Measurements from ENCODE around the gene POLR3K. TPM values are rescaled to one million over a fixed set of nuclear protein-coding genes. Genes with fewer than 3 reads are reported as not detected.
"Not testable (repeated sequence)": the region's sequence is repeated elsewhere in the genome, so short reads cannot be mapped to it uniquely, and the experiment has no call there.

Gene POLR3K
- total RNA-seq, 1 donor from 2014 or later = 7.3 TPM

- Mint-ChIP-seq H3K4me1 (ENCODE audit: low read depth) (no peaks in the 10 kb centered on the region), H3K9me3 (ENCODE audit: low read depth) (no peaks in the 10 kb centered on the region), H3K27ac (ENCODE audit: unreplicated experiment) (no peak overlapping the region), H3K4me3 (ENCODE audit: unreplicated experiment) (no peak overlapping the region), H3K36me3 (ENCODE audit: low read depth) (no peaks in the 10 kb centered on the region), H3K27me3 (ENCODE audit: low read depth) (no peaks in the 10 kb centered on the region)
- TF ChIP-seq CTCF (IDR thresholded peaks at IDR 0.05) = no peak
- no peak for DNase-seq (ENCODE audit: low spot score)
Observed at GRCh38 chr16:33877-34647, 19.3 kb downstream of the POLR3K start.

GRCh38 chr16:33154-33876 is 20.1 kb downstream of the POLR3K start:
- H3K27me3 Mint-ChIP-seq (ENCODE audit: low read depth); H3K9me3 Mint-ChIP-seq (ENCODE audit: low read depth); H3K4me1 Mint-ChIP-seq (ENCODE audit: low read depth); H3K4me3 Mint-ChIP-seq (ENCODE audit: unreplicated experiment); DNase-seq (ENCODE audit: low spot score); H3K27ac Mint-ChIP-seq (ENCODE audit: unreplicated experiment); H3K36me3 Mint-ChIP-seq (ENCODE audit: low read depth): not testable (repeated sequence)

GRCh38 chr16:30627-31026 is 22.8 kb downstream of the POLR3K start:
- not testable (repeated sequence) for H3K9me3 Mint-ChIP-seq (ENCODE audit: low read depth); H3K4me1 Mint-ChIP-seq (ENCODE audit: low read depth); H3K27me3 Mint-ChIP-seq (ENCODE audit: low read depth); H3K27ac Mint-ChIP-seq (ENCODE audit: unreplicated experiment); DNase-seq (ENCODE audit: low spot score); H3K4me3 Mint-ChIP-seq (ENCODE audit: unreplicated experiment); H3K36me3 Mint-ChIP-seq (ENCODE audit: low read depth)

- not testable (repeated sequence) for H3K27me3 Mint-ChIP-seq (ENCODE audit: low read depth); H3K36me3 Mint-ChIP-seq (ENCODE audit: low read depth); H3K27ac Mint-ChIP-seq (ENCODE audit: unreplicated experiment); H3K4me3 Mint-ChIP-seq (ENCODE audit: unreplicated experiment); H3K4me1 Mint-ChIP-seq (ENCODE audit: low read depth); H3K9me3 Mint-ChIP-seq (ENCODE audit: low read depth); DNase-seq (ENCODE audit: low spot score)
Observed at GRCh38 chr16:25926-26348, 27.5 kb downstream of the POLR3K start.

- H3K4me1 Mint-ChIP-seq (ENCODE audit: low read depth) = not testable (repeated sequence)
Observed at GRCh38 chr16:24151-24550, 29.3 kb downstream of the POLR3K start.

GRCh38 chr16:20886-21285 is 32.5 kb downstream of the POLR3K start:
- not testable (repeated sequence) for DNase-seq (ENCODE audit: low spot score); H3K36me3 Mint-ChIP-seq (ENCODE audit: low read depth)

More at GRCh38 chr16:24151-24550, 29.3 kb downstream of the POLR3K start:
- not testable (repeated sequence) for H3K27me3 Mint-ChIP-seq (ENCODE audit: low read depth); H3K27ac Mint-ChIP-seq (ENCODE audit: unreplicated experiment); H3K4me3 Mint-ChIP-seq (ENCODE audit: unreplicated experiment); H3K9me3 Mint-ChIP-seq (ENCODE audit: low read depth); H3K36me3 Mint-ChIP-seq (ENCODE audit: low read depth); DNase-seq (ENCODE audit: low spot score)

GRCh38 chr16:17062-17765 is 36.2 kb downstream of the POLR3K start:
- H3K4me3 Mint-ChIP-seq (ENCODE audit: unreplicated experiment); H3K36me3 Mint-ChIP-seq (ENCODE audit: low read depth); DNase-seq (ENCODE audit: low spot score); H3K27me3 Mint-ChIP-seq (ENCODE audit: low read depth); H3K9me3 Mint-ChIP-seq (ENCODE audit: low read depth); H3K27ac Mint-ChIP-seq (ENCODE audit: unreplicated experiment); H3K4me1 Mint-ChIP-seq (ENCODE audit: low read depth): not testable (repeated sequence)

More at GRCh38 chr16:20886-21285, 32.5 kb downstream of the POLR3K start:
- not testable (repeated sequence) for H3K4me3 Mint-ChIP-seq (ENCODE audit: unreplicated experiment); H3K27ac Mint-ChIP-seq (ENCODE audit: unreplicated experiment); H3K9me3 Mint-ChIP-seq (ENCODE audit: low read depth); H3K27me3 Mint-ChIP-seq (ENCODE audit: low read depth); H3K4me1 Mint-ChIP-seq (ENCODE audit: low read depth)

GRCh38 chr16:10772-11171 is 42.6 kb downstream of the POLR3K start:
- not testable (repeated sequence) for DNase-seq (ENCODE audit: low spot score); H3K27ac Mint-ChIP-seq (ENCODE audit: unreplicated experiment); H3K4me1 Mint-ChIP-seq (ENCODE audit: low read depth); H3K27me3 Mint-ChIP-seq (ENCODE audit: low read depth); H3K36me3 Mint-ChIP-seq (ENCODE audit: low read depth); H3K9me3 Mint-ChIP-seq (ENCODE audit: low read depth); H3K4me3 Mint-ChIP-seq (ENCODE audit: unreplicated experiment)
- peak; percentile 46 for TF ChIP-seq CTCF (IDR thresholded peaks at IDR 0.05)
